Body of pancreas (tissue), 4 donors: Measurements from ENCODE around the gene TXNDC2. TPM values are rescaled to one million over a fixed set of nuclear protein-coding genes. Genes with fewer than 3 reads are reported as not detected.

Experiments
- ATAC-seq: fragments of 150-250 bp; one replicate; pipeline ENCODE4 v1.9.1; 2016
- DNase-seq, 4 donors: peaks; one replicate each; pipeline ENCODE4 v3.0.0-alpha.2; 2019
- H3K27ac ChIP-seq, 4 donors: fragments of 200-600 bp; sonication (generic); 1 replicate in 3 of 4; 2 replicates in 1 of 4; pipeline versions ENCODE4 v1.5.1 to v1.6.1; 2016 to 2019; ENCODE audit warnings: mild to moderate bottlenecking in 1 of 4, mixed read lengths in 1 of 4, moderate library complexity in 1 of 4
- H3K27me3 ChIP-seq, 2 donors: fragments of 200-600 bp; sonication (generic); one replicate each; pipeline ENCODE4 v1.6.0; 2016; ENCODE audit warnings: mild to moderate bottlenecking in 1 of 2
- H3K36me3 ChIP-seq, 2 donors: fragments of 200-600 bp; sonication (generic); replicated peaks in 1 of 2; 2 replicates each; pipeline ENCODE4 v1.5.1; 2016; ENCODE audit warnings: low read depth in 2 of 2; ENCODE audit not compliant: insufficient read depth in 1 of 2
- H3K4me1 ChIP-seq: fragments of 200-600 bp; sonication (generic); one replicate; pipeline ENCODE4 v1.6.0; 2016
- H3K4me3 ChIP-seq, 2 donors: fragments of 200-600 bp; sonication (generic); 1 replicate in 1 of 2; 2 replicates in 1 of 2; pipeline ENCODE4 v1.5.1; 2016 to 2019
- H3K9me3 ChIP-seq, 3 donors: fragments of 200-600 bp; sonication (generic); 1 replicate in 2 of 3; 2 replicates in 1 of 3; pipeline ENCODE4 v1.5.1; 2016
- CTCF ChIP-seq, 7 experiments: fragments of 450-650 bp in 4 of 7; fragments of 200-600 bp in 3 of 7; sonication (generic) in 3 of 7; IDR thresholded peaks; one replicate each; pipeline ENCODE4 v1.5.1; 2016 to 2019; ENCODE audit warnings: antibody characterized with exemption in 7 of 7
- POLR2A ChIP-seq, 3 donors: fragments of 450-650 bp; IDR thresholded peaks; one replicate each; pipeline ENCODE4 v1.6.1; 2016; ENCODE audit warnings: antibody characterized with exemption in 3 of 3, mild to moderate bottlenecking in 2 of 3
- WGBS, 2 donors: methylation state at CpG; one replicate each; pipeline ENCODE4 v1.1.5; 2017; 5-methylcytosine and 5-hydroxymethylcytosine counted together
- intact Hi-C: fragments of 100-400 bp; cut with DNase I; formaldehyde crosslinking; loops from one replicate; pipeline ENCODE4 v1.15.1; 2023
- total RNA-seq, 2 donors: library from RNA; depleted of rRNA; stranded (reverse); fragments of >200 nt; gene quantifications; one replicate each; pipeline ENCODE4 v1.1.0, GENCODE V29; 2016

The TXNDC2 gene
- total RNA-seq, 2 donors from 2014 or later, result not detected

GRCh38 chr18:9862686-9863085, 23.1 kb upstream of the TXNDC2 start:
- intact Hi-C loops, result no loop called here
- DNase-seq (no peak), ATAC-seq (no peak)
- Histone ChIP-seq H3K27me3 (no peaks in the 10 kb centered on the region), H3K9me3 (peaks cover 0 to 5% (median 0%) of the 10 kb centered on the region in 3 donors), H3K4me1 (no peaks in the 10 kb centered on the region), H3K27ac (no peak overlapping the region), H3K4me3 (no peak overlapping the region), H3K36me3 (no peaks in the 10 kb centered on the region)
- no peak for TF ChIP-seq CTCF (IDR thresholded peaks at IDR 0.05)
- no peak for TF ChIP-seq POLR2A (IDR thresholded peaks at IDR 0.05)
- WGBS, 2 donors, result 56 to 67% methylated on average over 3 of the region's 3 CpGs

- intact Hi-C loops, result no loop called here
- ATAC-seq (no peak), DNase-seq (no peak)
- H3K27ac ChIP-seq, result no peak overlapping the region
- H3K27me3 ChIP-seq, result no peaks in the 10 kb centered on the region
- peaks cover 0 to 5% (median 0%) of the 10 kb centered on the region in 3 donors for H3K9me3 ChIP-seq
- TF ChIP-seq CTCF (IDR thresholded peaks at IDR 0.05) (no peak), POLR2A (IDR thresholded peaks at IDR 0.05) (no peak)
- 33 to 82% methylated on average over 2 of the region's 2 CpGs for WGBS, 2 donors
- no peak overlapping the region for H3K4me3 ChIP-seq
- no peaks in the 10 kb centered on the region for H3K4me1 ChIP-seq
- H3K36me3 ChIP-seq, result no peaks in the 10 kb centered on the region
Observed at GRCh38 chr18:9863282-9863681, 22.5 kb upstream of the TXNDC2 start.

GRCh38 chr18:9865764-9866490, 19.8 kb upstream of the TXNDC2 start:
- DNase-seq (no peak), ATAC-seq (no peak)
- peaks cover 0 to 5% (median 0%) of the 10 kb centered on the region in 3 donors for H3K9me3 ChIP-seq
- WGBS, 2 donors, result 87 to 95% methylated on average over 7 of the region's 7 CpGs
- intact Hi-C loops, result no loop called here
- peaks cover 16% of the 10 kb centered on the region for H3K4me1 ChIP-seq
- H3K27me3 ChIP-seq, result no peaks in the 10 kb centered on the region
- H3K27ac ChIP-seq, result no peak overlapping the region
- H3K4me3 ChIP-seq, result no peak overlapping the region
- H3K36me3 ChIP-seq, result no peaks in the 10 kb centered on the region
- no peak for TF ChIP-seq CTCF (IDR thresholded peaks at IDR 0.05)
- no peak for TF ChIP-seq POLR2A (IDR thresholded peaks at IDR 0.05)

GRCh38 chr18:9866627-9867026, 19.1 kb upstream of the TXNDC2 start:
- Histone ChIP-seq H3K4me3 (no peak overlapping the region), H3K9me3 (peaks cover 0 to 5% (median 0%) of the 10 kb centered on the region in 3 donors), H3K27me3 (no peaks in the 10 kb centered on the region), H3K4me1 (peaks cover 16% of the 10 kb centered on the region), H3K27ac (no peak overlapping the region), H3K36me3 (no peaks in the 10 kb centered on the region)
- intact Hi-C loops, result no loop called here
- WGBS, 2 donors, result 84 to 88% methylated on average over 2 to 3 of the region's 3 CpGs
- TF ChIP-seq CTCF (IDR thresholded peaks at IDR 0.05) (no peak), POLR2A (IDR thresholded peaks at IDR 0.05) (no peak)
- DNase-seq (no peak), ATAC-seq (no peak)

- no peak for ATAC-seq
Observed at GRCh38 chr18:9867071-9867594, 18.6 kb upstream of the TXNDC2 start.

More at GRCh38 chr18:9867071-9867594, 18.6 kb upstream of the TXNDC2 start:
- Histone ChIP-seq H3K27ac (no peak overlapping the region), H3K27me3 (no peaks in the 10 kb centered on the region), H3K36me3 (no peaks in the 10 kb centered on the region), H3K4me1 (peaks cover 16% of the 10 kb centered on the region), H3K4me3 (no peak overlapping the region), H3K9me3 (peaks cover 0 to 5% (median 0%) of the 10 kb centered on the region in 3 donors)
- no peak for TF ChIP-seq CTCF (IDR thresholded peaks at IDR 0.05)
- TF ChIP-seq POLR2A (IDR thresholded peaks at IDR 0.05), result no peak
- intact Hi-C loops, result no loop called here
- 85 to 94% methylated on average over 4 of the region's 4 CpGs for WGBS, 2 donors
- no peak for DNase-seq
